ENCODE data around the gene CIAO2B.
"Not testable (repeated sequence)": the region's sequence is repeated elsewhere in the genome, so short reads cannot be mapped to it uniquely, and the experiment has no call there.

CIAO2B gene

GRCh38 chr16:66936889-66937554 is 2.8 kb upstream of the CIAO2B start:
- DNase-seq: no peak

- no peak for DNase-seq
Observed at GRCh38 chr16:66936462-66936861, 2.3 kb upstream of the CIAO2B start.

- DNase-seq: no peak
Observed at GRCh38 chr16:66935314-66936011, 1.3 kb upstream of the CIAO2B start, which contains the start of gene CES2. CES2 (plus strand) TSS chr16:66935516; CDS start chr16:66935636, 120 bp downstream.

GRCh38 chr16:66934839-66935313 is 674 bp upstream of the CIAO2B start:
- DNase-seq: not testable (repeated sequence)

GRCh38 chr16:66933776-66934137 is 445 bp downstream of the CIAO2B start:
- no peak for DNase-seq

- no peak for DNase-seq
Observed at GRCh38 chr16:66932076-66932475, 2.1 kb downstream of the CIAO2B start.

- DNase-seq: no peak
Observed at GRCh38 chr16:66931665-66932064, 2.5 kb downstream of the CIAO2B start.

GRCh38 chr16:66930189-66930588 is 4.0 kb downstream of the CIAO2B start:
- no peak for DNase-seq

- DNase-seq: no peak
Observed at GRCh38 chr16:66928702-66929388, 5.4 kb downstream of the CIAO2B start.

- no peak for DNase-seq
Observed at GRCh38 chr16:66927918-66928649, 6.1 kb downstream of the CIAO2B start.

- DNase-seq: no peak
Observed at GRCh38 chr16:66926961-66927436, 7.2 kb downstream of the CIAO2B start.

- no peak for DNase-seq
Observed at GRCh38 chr16:66926171-66926947, 7.8 kb downstream of the CIAO2B start.

- DNase-seq: no peak
Observed at GRCh38 chr16:66925322-66925840, 8.8 kb downstream of the CIAO2B start, which contains the start of gene RRAD. RRAD (minus strand) TSS chr16:66925535; CDS start chr16:66925179, 356 bp downstream.

- DNase-seq: no peak
Observed at GRCh38 chr16:66924527-66925321, 9.5 kb downstream of the CIAO2B start.

GRCh38 chr16:66923866-66924265 is 10.3 kb downstream of the CIAO2B start:
- DNase-seq: no peak

- DNase-seq: no peak
Observed at GRCh38 chr16:66923247-66923731, 10.9 kb downstream of the CIAO2B start.

- DNase-seq: no peak
Observed at GRCh38 chr16:66921729-66922450, 12.3 kb downstream of the CIAO2B start.

GRCh38 chr16:66920924-66921680 is 13.1 kb downstream of the CIAO2B start:
- DNase-seq: no peak

GRCh38 chr16:66920299-66920590 is 14.0 kb downstream of the CIAO2B start:
- DNase-seq: no peak
